ENCODE results near the gene ANO9. TPM values are rescaled to one million over a fixed set of nuclear protein-coding genes. Genes with fewer than 3 reads are reported as not detected.

The ANO9 gene
- total RNA-seq, 3 donors from 2014 or later (not counting 1 experiment from before 2014, with no cell fraction given), result 15.1 to 21.3 (median 15.1) TPM

DNA sequence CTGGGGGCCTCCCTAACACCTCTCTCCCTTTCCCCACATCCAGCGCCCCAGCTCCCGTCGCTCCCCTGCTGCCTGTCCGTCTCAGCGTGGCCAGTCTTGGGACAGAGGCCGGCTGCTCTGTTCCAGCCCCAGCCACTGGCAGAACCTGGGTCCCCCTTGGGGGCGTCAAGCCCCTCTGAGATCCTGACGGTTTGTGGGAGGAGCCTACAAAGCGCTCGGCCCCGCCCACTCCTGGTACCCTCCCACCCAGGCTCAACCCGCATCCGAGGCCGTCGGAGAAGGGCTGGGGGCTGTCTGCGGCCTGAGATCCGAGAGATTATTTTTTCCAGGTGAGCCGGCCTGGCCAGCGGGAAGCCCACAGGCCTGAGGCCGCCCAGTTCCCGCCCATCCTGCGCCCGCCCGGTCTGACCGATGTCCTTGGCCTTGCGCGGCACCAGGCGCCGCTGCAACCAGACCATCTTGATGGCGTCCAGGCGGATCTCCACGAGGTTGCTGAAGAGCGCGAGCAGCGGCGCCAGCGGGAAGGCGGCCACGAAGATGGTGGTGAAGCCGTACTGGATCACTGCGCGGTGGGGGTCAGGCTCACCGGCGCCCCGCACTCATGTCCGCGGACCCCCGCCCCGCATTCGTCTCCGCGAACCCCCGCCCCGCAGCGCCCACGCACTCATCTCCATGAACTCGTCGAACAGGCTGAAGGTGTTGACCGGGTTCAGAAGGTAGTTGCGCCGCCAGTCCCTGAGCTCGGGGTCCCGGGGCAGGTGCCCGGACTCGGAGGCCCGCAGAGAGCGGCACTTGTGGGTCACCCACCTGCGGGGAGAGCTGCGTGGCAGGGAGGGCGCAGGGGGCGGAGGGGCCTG lies 21.5 kb downstream of the ANO9 start:
- Histone ChIP-seq H3K27me3 (ENCODE audit: control insufficient read depth, insufficient read depth, low read length) (no peaks in the 10 kb centered on the region), H3K9me3 (ENCODE audit: control insufficient read depth, insufficient read depth, low read length) (no peaks in the 10 kb centered on the region), H3K4me3 (ENCODE audit: low read length) (no peak overlapping the region), H3K27ac (ENCODE audit: low read length) (no peak overlapping the region), H3K4me1 (ENCODE audit: control insufficient read depth, insufficient read depth, low read length) (peaks cover 20% of the 10 kb centered on the region), H3K36me3 (ENCODE audit: control insufficient read depth, insufficient read depth, low read length) (no peaks in the 10 kb centered on the region)
- no peak for ATAC-seq
- no peak overlapping the region for H3K4me3 Mint-ChIP-seq
- H3K4me1 Mint-ChIP-seq, result peaks cover 6 to 27% of the 10 kb centered on the region in 2 donors
- H3K27me3 Mint-ChIP-seq (ENCODE audit: low read depth in 2 of 2), result peaks cover 7 to 8% of the 10 kb centered on the region in 2 donors
- H3K27ac Mint-ChIP-seq, result no peak overlapping the region
- 91% methylated on average over 71 of the region's 71 CpGs for WGBS (ENCODE audit: insufficient coverage)
- DNase-seq, result no peak
- intact Hi-C loops (cut with micrococcal nuclease), result no loop called here
- H3K36me3 Mint-ChIP-seq, result peaks cover 9% of the 10 kb centered on the region
- H3K9me3 Mint-ChIP-seq, result peaks cover 4 to 7% of the 10 kb centered on the region in 2 donors
- TF ChIP-seq, protein P1, sequence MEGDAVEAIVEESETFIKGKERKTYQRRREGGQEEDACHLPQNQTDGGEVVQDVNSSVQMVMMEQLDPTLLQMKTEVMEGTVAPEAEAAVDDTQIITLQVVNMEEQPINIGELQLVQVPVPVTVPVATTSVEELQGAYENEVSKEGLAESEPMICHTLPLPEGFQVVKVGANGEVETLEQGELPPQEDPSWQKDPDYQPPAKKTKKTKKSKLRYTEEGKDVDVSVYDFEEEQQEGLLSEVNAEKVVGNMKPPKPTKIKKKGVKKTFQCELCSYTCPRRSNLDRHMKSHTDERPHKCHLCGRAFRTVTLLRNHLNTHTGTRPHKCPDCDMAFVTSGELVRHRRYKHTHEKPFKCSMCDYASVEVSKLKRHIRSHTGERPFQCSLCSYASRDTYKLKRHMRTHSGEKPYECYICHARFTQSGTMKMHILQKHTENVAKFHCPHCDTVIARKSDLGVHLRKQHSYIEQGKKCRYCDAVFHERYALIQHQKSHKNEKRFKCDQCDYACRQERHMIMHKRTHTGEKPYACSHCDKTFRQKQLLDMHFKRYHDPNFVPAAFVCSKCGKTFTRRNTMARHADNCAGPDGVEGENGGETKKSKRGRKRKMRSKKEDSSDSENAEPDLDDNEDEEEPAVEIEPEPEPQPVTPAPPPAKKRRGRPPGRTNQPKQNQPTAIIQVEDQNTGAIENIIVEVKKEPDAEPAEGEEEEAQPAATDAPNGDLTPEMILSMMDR (IDR thresholded peaks at IDR 0.05), result no peak

DNA sequence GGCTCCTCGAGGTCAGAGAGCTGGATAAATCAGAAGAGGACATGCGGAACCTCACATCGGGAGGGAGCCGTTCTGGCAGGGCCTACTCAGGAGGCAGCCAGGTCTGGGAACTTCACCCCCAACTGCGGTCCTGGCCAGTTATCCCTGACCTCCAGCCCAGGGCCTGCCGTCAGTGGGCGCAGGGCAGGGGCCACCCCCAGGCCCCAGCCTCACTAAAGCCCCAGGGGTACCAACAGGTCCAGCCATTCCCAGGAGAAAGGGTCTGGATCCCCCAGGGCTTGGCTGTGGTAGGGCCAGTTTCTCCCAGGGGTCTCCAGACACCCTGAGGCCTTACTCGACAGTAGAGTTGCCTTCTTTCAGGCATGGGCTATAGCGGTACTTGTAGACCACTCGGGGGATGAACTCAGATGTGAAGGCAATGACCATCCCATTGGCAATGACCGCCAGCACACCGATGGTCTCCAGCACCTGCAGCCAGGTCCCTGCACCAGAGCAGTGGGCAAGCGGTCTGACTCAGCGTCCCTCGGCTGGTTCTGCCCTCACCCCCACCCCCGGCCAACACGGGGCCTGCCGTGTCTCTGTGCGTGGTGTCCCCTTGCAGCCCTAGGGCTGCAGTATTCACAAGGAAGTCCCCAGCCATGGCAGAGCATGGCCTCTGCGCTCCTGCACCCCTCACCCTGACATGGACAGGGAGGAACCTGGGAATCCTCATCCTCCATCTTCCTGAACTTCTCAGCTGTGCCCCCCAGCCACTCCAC lies 22.4 kb downstream of the ANO9 start:
- 93% methylated on average over 20 of the region's 20 CpGs for WGBS (ENCODE audit: insufficient coverage)
- H3K27ac Mint-ChIP-seq, result no peak overlapping the region
- H3K9me3 Mint-ChIP-seq, result peaks cover under 1% of the 10 kb centered on the region in 2 donors
- Histone ChIP-seq H3K9me3 (ENCODE audit: control insufficient read depth, insufficient read depth, low read length) (no peaks in the 10 kb centered on the region), H3K27me3 (ENCODE audit: control insufficient read depth, insufficient read depth, low read length) (no peaks in the 10 kb centered on the region), H3K4me3 (ENCODE audit: low read length) (no peak overlapping the region), H3K36me3 (ENCODE audit: control insufficient read depth, insufficient read depth, low read length) (no peaks in the 10 kb centered on the region), H3K4me1 (ENCODE audit: control insufficient read depth, insufficient read depth, low read length) (peaks cover 23% of the 10 kb centered on the region), H3K27ac (ENCODE audit: low read length) (no peak overlapping the region)
- TF ChIP-seq, protein P1 (IDR thresholded peaks at IDR 0.05), result no peak
- intact Hi-C loops (cut with micrococcal nuclease), result loop anchor here (5.0 kb wide), 2 partner anchors 152 to 212 kb away; partner anchors contain the start of genes BET1L and RIC8A
- peaks cover 2 to 4% of the 10 kb centered on the region in 2 donors for H3K27me3 Mint-ChIP-seq (ENCODE audit: low read depth in 2 of 2)
- H3K4me1 Mint-ChIP-seq, result peaks cover 9 to 35% of the 10 kb centered on the region in 2 donors
- H3K4me3 Mint-ChIP-seq, result no peak overlapping the region
- peaks cover 4% of the 10 kb centered on the region for H3K36me3 Mint-ChIP-seq
- peak in 1 of 2 donors; percentile 14 for DNase-seq
- no peak for ATAC-seq

DNA sequence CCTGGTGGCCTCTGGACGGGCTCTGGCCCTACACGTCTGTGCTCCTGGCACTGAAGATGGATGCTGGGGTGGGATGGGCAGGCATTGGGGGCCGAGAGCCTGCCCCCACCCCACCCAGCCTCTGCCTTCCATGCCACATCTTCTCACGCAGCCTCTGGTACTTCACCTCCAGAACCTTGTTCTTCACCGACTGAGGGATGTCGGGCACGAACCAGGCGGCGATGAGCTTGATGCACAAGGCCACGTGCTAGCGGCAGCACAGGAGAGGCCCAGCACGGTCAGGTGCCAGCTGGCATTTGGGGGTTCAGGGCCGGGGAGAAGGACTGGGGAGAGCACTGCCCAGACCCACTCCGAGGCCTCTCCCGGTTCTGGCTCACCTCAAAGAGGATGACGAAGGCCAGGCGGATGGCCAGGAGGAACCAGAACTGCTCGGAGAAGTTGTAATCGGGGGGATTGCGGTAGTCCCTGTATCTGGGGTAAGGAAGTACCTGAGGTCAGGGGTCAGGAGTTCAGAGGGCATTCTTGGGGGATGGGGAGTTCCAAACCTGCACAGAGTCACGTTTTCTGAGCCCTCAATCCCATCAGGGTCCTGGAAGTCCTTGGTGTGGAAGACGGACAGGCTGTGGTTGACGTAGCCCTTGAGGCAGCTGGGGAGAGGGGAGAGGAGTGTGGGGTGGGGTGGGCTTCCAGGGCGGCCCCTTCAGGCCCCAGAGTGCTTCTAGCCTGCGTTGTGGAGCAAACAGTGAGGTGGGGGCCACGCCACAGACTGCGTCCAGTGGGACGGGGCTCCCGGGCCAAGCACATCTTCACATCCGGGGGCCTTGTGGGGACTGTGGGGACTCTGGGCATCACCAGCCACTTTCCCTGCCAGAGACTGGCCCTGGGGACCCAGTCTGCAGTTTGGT lies 23.2 kb downstream of the ANO9 start:
- H3K27ac ChIP-seq (ENCODE audit: low read length), result no peak overlapping the region
- TF ChIP-seq, protein P1 (IDR thresholded peaks at IDR 0.05), result no peak
- DNase-seq (peak in 1 of 2 donors; percentile 14), ATAC-seq (no peak)
- H3K4me3 Mint-ChIP-seq, result peak overlapping the region; percentile 17
- no peaks in the 10 kb centered on the region for H3K27me3 Mint-ChIP-seq (ENCODE audit: low read depth in 2 of 2)
- H3K9me3 ChIP-seq (ENCODE audit: control insufficient read depth, insufficient read depth, low read length), result no peaks in the 10 kb centered on the region
- no peaks in the 10 kb centered on the region for H3K27me3 ChIP-seq (ENCODE audit: control insufficient read depth, insufficient read depth, low read length)
- peaks cover 32% of the 10 kb centered on the region for H3K4me1 ChIP-seq (ENCODE audit: control insufficient read depth, insufficient read depth, low read length)
- H3K27ac Mint-ChIP-seq, result peak overlapping the region in 1 of 2 donors; percentile 69
- no peaks in the 10 kb centered on the region for H3K36me3 Mint-ChIP-seq
- no peak overlapping the region for H3K4me3 ChIP-seq (ENCODE audit: low read length)
- 94% methylated on average over 30 of the region's 30 CpGs for WGBS (ENCODE audit: insufficient coverage)
- H3K36me3 ChIP-seq (ENCODE audit: control insufficient read depth, insufficient read depth, low read length), result no peaks in the 10 kb centered on the region
- intact Hi-C loops (cut with micrococcal nuclease), result loop anchor here (5.0 kb wide), 2 partner anchors 151 to 211 kb away; partner anchors contain the start of genes BET1L and RIC8A
- no peaks in the 10 kb centered on the region for H3K9me3 Mint-ChIP-seq
- peaks cover 11 to 39% of the 10 kb centered on the region in 2 donors for H3K4me1 Mint-ChIP-seq

Data from natural killer cell (primary cell).